SK-N-SH treated with all-trans-retinoic acid at 6 μM for 48 hours (cell line): Measurements from ENCODE around the gene TTC39B.

ENCODE experiments used
- ATAC-seq: fragments of 200-7000 bp; cut with Tn5 transposase; 3 replicates; pipeline ENCODE4 v1.9.1; 2020; ENCODE audit warnings: mild to moderate bottlenecking, moderate library complexity
- ARNTL ChIP-seq: fragments of 450-650 bp; formaldehyde crosslinking; IDR thresholded peaks from 2 replicates; pipeline ENCODE4 v1.5.0; 2020; ENCODE audit warnings: low read depth, mild to moderate bottlenecking, moderate library complexity, borderline replicate concordance
- CSDC2 ChIP-seq: fragments of 250-450 bp; sonication (Bioruptor Pico); IDR thresholded peaks from 2 replicates; pipeline ENCODE4 v1.5.0; 2020; ENCODE audit warnings: mild to moderate bottlenecking, moderate library complexity
- ESRRG ChIP-seq: fragments of 250-450 bp; sonication (Bioruptor Pico); IDR thresholded peaks from 2 replicates; pipeline ENCODE4 v1.6.1; 2021; ENCODE audit warnings: mild to moderate bottlenecking
- GLIS3 ChIP-seq: fragments of 250-450 bp; sonication (Bioruptor Pico); IDR thresholded peaks from 2 replicates; pipeline ENCODE4 v1.5.0; 2020; ENCODE audit warnings: mild to moderate bottlenecking, moderate library complexity
- ISL1 ChIP-seq: fragments of 250-450 bp; sonication (Bioruptor Pico); IDR thresholded peaks from 2 replicates; pipeline ENCODE4 v2.1.2; 2022; ENCODE audit warnings: mild to moderate bottlenecking, moderate library complexity
- OSR1 ChIP-seq: fragments of 250-450 bp; sonication (Bioruptor Pico); IDR thresholded peaks from 2 replicates; pipeline ENCODE4 v1.8.0; 2022; ENCODE audit warnings: moderate library complexity, mild to moderate bottlenecking, inconsistent platforms
- PPARA ChIP-seq: fragments of 250-450 bp; sonication (Bioruptor Pico); IDR thresholded peaks from 2 replicates; pipeline ENCODE4 v1.5.0; 2020; ENCODE audit warnings: mild to moderate bottlenecking, borderline replicate concordance
- RARB ChIP-seq: fragments of 250-450 bp; sonication (Bioruptor Pico); IDR thresholded peaks from 2 replicates; pipeline ENCODE4 v1.8.0; 2021; ENCODE audit warnings: mild to moderate bottlenecking, moderate library complexity
- SNAI2 ChIP-seq: fragments of 250-450 bp; sonication (Bioruptor Pico); IDR thresholded peaks from 2 replicates; pipeline ENCODE4 v1.5.0; 2020; ENCODE audit warnings: mild to moderate bottlenecking, moderate library complexity
- TOX ChIP-seq: fragments of 250-450 bp; sonication (Bioruptor Pico); IDR thresholded peaks from 2 replicates; pipeline ENCODE4 v1.8.0; 2021; ENCODE audit warnings: mild to moderate bottlenecking, moderate library complexity, borderline replicate concordance
- ZC3H10 ChIP-seq: fragments of 250-450 bp; sonication (Bioruptor Pico); IDR thresholded peaks from 2 replicates; pipeline ENCODE4 v1.5.1; 2021; ENCODE audit warnings: mild to moderate bottlenecking, moderate library complexity
- ZFP3 ChIP-seq: fragments of 250-450 bp; sonication (Bioruptor Pico); IDR thresholded peaks from 2 replicates; pipeline ENCODE4 v1.5.0; 2020; ENCODE audit warnings: mild to moderate bottlenecking, moderate library complexity
- ZFP30 ChIP-seq: fragments of 450-650 bp; formaldehyde crosslinking; IDR thresholded peaks from 2 replicates; pipeline ENCODE4 v1.5.0; 2022; ENCODE audit warnings: mild to moderate bottlenecking, moderate library complexity
- ZNF565 ChIP-seq: fragments of 450-650 bp; formaldehyde crosslinking; conservative IDR thresholded peaks from 2 replicates; pipeline ENCODE4 v1.5.0; 2020; ENCODE audit warnings: low read depth, mild to moderate bottlenecking, moderate library complexity
- ZNF70 ChIP-seq: fragments of 450-650 bp; formaldehyde crosslinking; IDR thresholded peaks from 2 replicates; pipeline ENCODE4 v1.5.0; 2020; ENCODE audit warnings: mild to moderate bottlenecking, moderate library complexity
- ZNF8 ChIP-seq: fragments of 450-650 bp; formaldehyde crosslinking; IDR thresholded peaks from 2 replicates; pipeline ENCODE4 v1.5.0; 2020; ENCODE audit warnings: mild to moderate bottlenecking, moderate library complexity
- TF ChIP-seq, protein P1 (sequence below): fragments of 250-450 bp; sonication (Bioruptor Pico); IDR thresholded peaks from 2 replicates; pipeline ENCODE4 v1.5.1; 2021; ENCODE audit warnings: mild to moderate bottlenecking, moderate library complexity
- TF ChIP-seq, protein P2 (sequence below): fragments of 250-450 bp; sonication (Bioruptor Pico); IDR thresholded peaks from 2 replicates; pipeline ENCODE4 v1.5.1; 2020; ENCODE audit warnings: low read depth, mild to moderate bottlenecking, moderate library complexity
- TF ChIP-seq, protein P3 (sequence below): fragments of 250-450 bp; sonication (Bioruptor Pico); IDR thresholded peaks from 2 replicates; pipeline ENCODE4 v1.8.0; 2021; ENCODE audit warnings: low read depth, mild to moderate bottlenecking, moderate library complexity, borderline replicate concordance
- TF ChIP-seq, protein P4 (sequence below): fragments of 250-450 bp; sonication (Bioruptor Pico); IDR thresholded peaks from 2 replicates; pipeline ENCODE4 v1.8.0; 2020; ENCODE audit warnings: mild to moderate bottlenecking, moderate library complexity, borderline replicate concordance

Gene TTC39B

DNA sequence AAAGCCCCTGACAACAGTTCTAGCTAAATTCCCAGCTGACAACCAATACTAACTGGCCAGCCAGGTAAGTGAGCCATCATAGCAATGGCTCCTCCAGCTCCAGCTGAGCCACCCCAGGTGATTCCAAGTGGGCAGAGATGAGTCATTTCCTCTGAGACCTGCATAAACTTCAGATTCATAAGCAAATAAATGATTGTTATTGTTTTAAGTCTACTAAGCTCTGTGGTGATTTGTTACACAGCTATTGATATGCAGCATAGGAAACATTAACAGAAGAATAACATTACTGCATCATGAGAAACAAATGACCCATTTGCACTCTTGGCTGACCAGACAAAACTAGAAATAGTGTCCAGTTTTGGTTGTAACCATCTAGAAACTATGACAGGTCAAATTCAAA lies 60.3 kb downstream of the TTC39B start:
- ATAC-seq = no peak
- TF ChIP-seq PPARA (CRISPR knock-in tag) (no peak), ISL1 (no peak), ZNF565 (CRISPR knock-in tag) (no peak), ZFP30 (CRISPR knock-in tag) (no peak), SNAI2 (CRISPR knock-in tag) (no peak), ZC3H10 (CRISPR knock-in tag) (no peak), OSR1 (CRISPR knock-in tag) (no peak), TOX (CRISPR knock-in tag) (no peak), ESRRG (CRISPR knock-in tag) (no peak), RARB (CRISPR knock-in tag) (no peak), CSDC2 (no peak), ZFP3 (no peak), GLIS3 (CRISPR knock-in tag) (no peak), ZNF70 (CRISPR knock-in tag) (no peak), ZNF8 (CRISPR knock-in tag) (no peak), ARNTL (CRISPR knock-in tag) (no peak)
- TF ChIP-seq, protein P1, sequence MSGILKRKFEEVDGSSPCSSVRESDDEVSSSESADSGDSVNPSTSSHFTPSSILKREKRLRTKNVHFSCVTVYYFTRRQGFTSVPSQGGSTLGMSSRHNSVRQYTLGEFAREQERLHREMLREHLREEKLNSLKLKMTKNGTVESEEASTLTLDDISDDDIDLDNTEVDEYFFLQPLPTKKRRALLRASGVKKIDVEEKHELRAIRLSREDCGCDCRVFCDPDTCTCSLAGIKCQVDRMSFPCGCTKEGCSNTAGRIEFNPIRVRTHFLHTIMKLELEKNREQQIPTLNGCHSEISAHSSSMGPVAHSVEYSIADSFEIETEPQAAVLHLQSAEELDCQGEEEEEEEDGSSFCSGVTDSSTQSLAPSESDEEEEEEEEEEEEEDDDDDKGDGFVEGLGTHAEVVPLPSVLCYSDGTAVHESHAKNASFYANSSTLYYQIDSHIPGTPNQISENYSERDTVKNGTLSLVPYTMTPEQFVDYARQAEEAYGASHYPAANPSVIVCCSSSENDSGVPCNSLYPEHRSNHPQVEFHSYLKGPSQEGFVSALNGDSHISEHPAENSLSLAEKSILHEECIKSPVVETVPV (CRISPR knock-in tag) = no peak
- TF ChIP-seq, protein P2, sequence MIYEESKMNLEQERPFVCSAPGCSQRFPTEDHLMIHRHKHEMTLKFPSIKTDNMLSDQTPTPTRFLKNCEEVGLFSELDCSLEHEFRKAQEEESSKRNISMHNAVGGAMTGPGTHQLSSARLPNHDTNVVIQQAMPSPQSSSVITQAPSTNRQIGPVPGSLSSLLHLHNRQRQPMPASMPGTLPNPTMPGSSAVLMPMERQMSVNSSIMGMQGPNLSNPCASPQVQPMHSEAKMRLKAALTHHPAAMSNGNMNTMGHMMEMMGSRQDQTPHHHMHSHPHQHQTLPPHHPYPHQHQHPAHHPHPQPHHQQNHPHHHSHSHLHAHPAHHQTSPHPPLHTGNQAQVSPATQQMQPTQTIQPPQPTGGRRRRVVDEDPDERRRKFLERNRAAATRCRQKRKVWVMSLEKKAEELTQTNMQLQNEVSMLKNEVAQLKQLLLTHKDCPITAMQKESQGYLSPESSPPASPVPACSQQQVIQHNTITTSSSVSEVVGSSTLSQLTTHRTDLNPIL (CRISPR knock-in tag) = no peak
- TF ChIP-seq, protein P3, sequence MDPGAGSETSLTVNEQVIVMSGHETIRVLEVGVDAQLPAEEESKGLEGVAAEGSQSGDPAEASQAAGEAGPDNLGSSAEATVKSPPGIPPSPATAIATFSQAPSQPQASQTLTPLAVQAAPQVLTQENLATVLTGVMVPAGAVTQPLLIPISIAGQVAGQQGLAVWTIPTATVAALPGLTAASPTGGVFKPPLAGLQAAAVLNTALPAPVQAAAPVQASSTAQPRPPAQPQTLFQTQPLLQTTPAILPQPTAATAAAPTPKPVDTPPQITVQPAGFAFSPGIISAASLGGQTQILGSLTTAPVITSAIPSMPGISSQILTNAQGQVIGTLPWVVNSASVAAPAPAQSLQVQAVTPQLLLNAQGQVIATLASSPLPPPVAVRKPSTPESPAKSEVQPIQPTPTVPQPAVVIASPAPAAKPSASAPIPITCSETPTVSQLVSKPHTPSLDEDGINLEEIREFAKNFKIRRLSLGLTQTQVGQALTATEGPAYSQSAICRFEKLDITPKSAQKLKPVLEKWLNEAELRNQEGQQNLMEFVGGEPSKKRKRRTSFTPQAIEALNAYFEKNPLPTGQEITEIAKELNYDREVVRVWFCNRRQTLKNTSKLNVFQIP = no peak
- TF ChIP-seq, protein P4, sequence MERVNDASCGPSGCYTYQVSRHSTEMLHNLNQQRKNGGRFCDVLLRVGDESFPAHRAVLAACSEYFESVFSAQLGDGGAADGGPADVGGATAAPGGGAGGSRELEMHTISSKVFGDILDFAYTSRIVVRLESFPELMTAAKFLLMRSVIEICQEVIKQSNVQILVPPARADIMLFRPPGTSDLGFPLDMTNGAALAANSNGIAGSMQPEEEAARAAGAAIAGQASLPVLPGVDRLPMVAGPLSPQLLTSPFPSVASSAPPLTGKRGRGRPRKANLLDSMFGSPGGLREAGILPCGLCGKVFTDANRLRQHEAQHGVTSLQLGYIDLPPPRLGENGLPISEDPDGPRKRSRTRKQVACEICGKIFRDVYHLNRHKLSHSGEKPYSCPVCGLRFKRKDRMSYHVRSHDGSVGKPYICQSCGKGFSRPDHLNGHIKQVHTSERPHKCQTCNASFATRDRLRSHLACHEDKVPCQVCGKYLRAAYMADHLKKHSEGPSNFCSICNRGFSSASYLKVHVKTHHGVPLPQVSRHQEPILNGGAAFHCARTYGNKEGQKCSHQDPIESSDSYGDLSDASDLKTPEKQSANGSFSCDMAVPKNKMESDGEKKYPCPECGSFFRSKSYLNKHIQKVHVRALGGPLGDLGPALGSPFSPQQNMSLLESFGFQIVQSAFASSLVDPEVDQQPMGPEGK (CRISPR knock-in tag) = no peak

DNA sequence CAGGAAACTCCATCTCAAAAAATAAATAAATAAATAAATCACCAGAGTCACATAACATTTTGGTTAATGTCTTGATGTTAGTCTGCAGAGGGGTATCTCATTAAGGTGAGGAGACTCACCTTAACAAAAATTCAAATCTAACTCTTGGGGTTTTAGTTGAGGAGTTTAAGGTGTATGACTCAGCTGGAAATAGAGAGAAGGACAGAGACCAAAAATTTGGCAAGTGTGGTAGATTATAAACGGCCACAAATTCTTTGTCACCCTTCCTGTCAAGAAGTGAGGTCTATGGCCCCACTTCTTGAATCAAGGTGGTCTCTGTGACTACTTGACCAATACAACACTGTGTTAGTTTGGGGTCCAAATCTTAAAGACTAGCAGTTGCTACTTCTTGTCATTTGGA lies 60.8 kb downstream of the TTC39B start:
- no peak for ATAC-seq
- no peak for TF ChIP-seq OSR1 (CRISPR knock-in tag)

DNA sequence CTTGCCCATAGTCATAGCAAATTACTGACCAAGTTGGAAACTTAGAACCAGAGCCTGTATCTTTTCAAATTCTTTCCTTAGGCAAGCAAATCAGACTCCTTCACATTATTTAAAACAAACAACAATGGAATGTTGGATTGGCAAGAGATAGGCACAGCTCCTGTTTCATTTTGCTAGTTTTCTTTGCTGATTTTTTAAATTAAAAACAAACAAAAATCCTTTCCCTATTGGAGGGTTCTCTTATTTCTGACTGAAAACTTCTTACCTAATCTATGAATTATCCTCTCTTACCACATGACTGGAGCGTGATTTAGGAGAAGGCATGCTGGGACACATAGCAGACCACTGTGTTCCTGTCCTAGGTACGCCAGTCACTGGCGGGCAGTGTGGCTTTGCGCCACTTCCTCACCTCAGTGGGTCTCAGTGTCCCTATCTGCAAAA lies 63.0 kb downstream of the TTC39B start:
- 0 out of 2 replicates have a peak, but pooled peaks have one; percentile 9 for TF ChIP-seq ISL1
- no peak for TF ChIP-seq OSR1 (CRISPR knock-in tag)
- ATAC-seq = peak; percentile 85

DNA sequence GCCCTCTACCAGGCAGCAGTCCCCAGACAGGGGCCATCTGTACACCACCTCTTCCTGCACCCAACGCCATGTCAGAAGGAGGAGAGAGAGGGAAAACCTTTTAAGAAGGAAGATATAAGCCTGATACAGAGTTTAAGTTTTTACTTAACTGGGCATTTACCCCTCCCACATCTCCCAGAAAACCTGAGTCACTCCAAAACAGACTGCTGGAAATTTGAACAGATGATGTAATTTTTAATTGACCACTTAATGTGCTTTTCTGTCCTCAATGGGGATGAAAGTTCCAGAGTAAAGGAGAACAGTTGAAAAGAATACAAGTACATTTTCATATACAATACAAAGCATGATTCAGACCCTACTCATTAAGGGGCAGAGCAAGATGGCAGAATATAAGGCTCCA lies 63.9 kb downstream of the TTC39B start:
- ATAC-seq = no peak
- TF ChIP-seq, protein P4 (CRISPR knock-in tag) = no peak
- peak; percentile 43; the same call in 1 of the 2 replicates for TF ChIP-seq ISL1

DNA sequence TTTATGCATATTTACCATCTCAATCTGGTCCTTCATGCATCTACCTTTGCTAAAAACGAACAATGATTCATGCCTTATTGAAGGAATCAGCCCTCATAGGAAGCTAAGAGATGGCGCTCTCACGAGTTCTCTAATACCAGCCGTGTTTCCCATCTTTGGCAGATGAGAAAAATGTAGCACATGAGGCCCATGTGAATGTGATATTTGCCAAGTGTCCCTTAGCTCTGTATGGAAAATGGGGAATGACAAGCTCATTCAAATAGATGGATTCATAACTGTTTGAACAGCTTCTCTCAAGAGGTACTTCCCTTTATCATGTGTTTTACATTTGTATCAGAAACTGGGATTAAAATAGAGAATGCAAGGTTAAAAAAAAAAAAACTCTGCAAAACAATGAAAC lies 66.1 kb downstream of the TTC39B start:
- no peak for ATAC-seq
- TF ChIP-seq SNAI2 (CRISPR knock-in tag) = no peak
- TF ChIP-seq, protein P1 (CRISPR knock-in tag) = no peak
- TF ChIP-seq CSDC2 = no peak
- TF ChIP-seq, protein P2 (CRISPR knock-in tag) = no peak
- no peak for TF ChIP-seq ZFP30 (CRISPR knock-in tag)
- TF ChIP-seq ESRRG (CRISPR knock-in tag) = no peak
- TF ChIP-seq, protein P4 (CRISPR knock-in tag) = no peak
